T-helper 1 cell treated with Interleukin-12 subunit alpha and Interleukin-12 subunit beta and Interleukin-4 antibody, amounts not matched to agents 30 ng/mL and 1 ng/mL, for 36 hours (primary cell): Measurements from ENCODE around the gene C11orf87. TPM values are rescaled to one million over a fixed set of nuclear protein-coding genes. Genes with fewer than 3 reads are reported as not detected.

ENCODE experiments used
- intact Hi-C: fragments of 100-400 bp; cut with micrococcal nuclease; formaldehyde crosslinking; loops from one replicate; pipeline ENCODE4 v1.15.1; 2024
- total RNA-seq: library from RNA; stranded (reverse); gene quantifications from 2 replicates; pipeline ENCODE4 v1.2.3, GENCODE V29; 2022

Gene C11orf87
- total RNA-seq, 1 donor from 2014 or later: not detected

- intact Hi-C loops: no loop called here
Measured at GRCh38 chr11:109439684-109440083, 17.7 kb downstream of the C11orf87 start.

- intact Hi-C loops: no loop called here
Measured at GRCh38 chr11:109443052-109443451, 21.1 kb downstream of the C11orf87 start.

GRCh38 chr11:109454857-109455256, 32.9 kb downstream of the C11orf87 start:
- intact Hi-C loops: no loop called here
